K562 (cell line): Measurements from ENCODE around the gene OTULINL.

Source experiments
- CTCF ChIP-seq, 3 experiments: IDR thresholded peaks in 2 of 3; conservative IDR thresholded peaks in 1 of 3; 2 replicates each; pipeline ENCODE4 v1.5.1; 2011 to 2012; ENCODE audit warnings: low read length in 3 of 3, mild to moderate bottlenecking in 3 of 3, control low read depth in 2 of 3, improper control_type of control experiment in 1 of 3, inconsistent platforms in 1 of 3, low read depth in 1 of 3, mixed read lengths in 1 of 3, moderate library complexity in 1 of 3; ENCODE audit not compliant: insufficient read depth in 2 of 3
- RNF219 ChIP-seq: fragments of 250-450 bp; sonication (Bioruptor Pico); IDR thresholded peaks from 2 replicates; pipeline ENCODE4 v1.5.0; 2022; ENCODE audit warnings: mild to moderate bottlenecking
- ZNF124 ChIP-seq: sonication (generic); formaldehyde crosslinking; IDR thresholded peaks from 2 replicates; pipeline ENCODE4 v1.8.1; 2022; ENCODE audit warnings: missing genetic modification reagents

- TF ChIP-seq ZNF124 (CRISPR knock-in tag) (no peak), CTCF (IDR thresholded peaks at IDR 0.05 in 2 of 3, conservative IDR thresholded peaks at IDR 0.05 in 1 of 3; ENCODE audit: insufficient read depth in 2 of 3, low read depth in 1 of 3, low read length in 3 of 3) (no peak), RNF219 (no peak)
Measured at GRCh38 chr5:14532180-14532579, 49.4 kb upstream of the OTULINL start.
